Measurements from ENCODE around the gene PRSS36.
"Not testable (repeated sequence)": the region's sequence is repeated elsewhere in the genome, so short reads cannot be mapped to it uniquely, and the experiment has no call there.

PRSS36 gene

GRCh38 chr16:31141489-31142108 lies 8.3 kb downstream of the PRSS36 start:
- no peak for DNase-seq

GRCh38 chr16:31141071-31141469 lies 8.8 kb downstream of the PRSS36 start:
- not testable (repeated sequence) for DNase-seq

GRCh38 chr16:31138621-31139578 lies 11.0 kb downstream of the PRSS36 start:
- DNase-seq, result no peak

GRCh38 chr16:31136822-31137499 lies 12.9 kb downstream of the PRSS36 start:
- DNase-seq, result not testable (repeated sequence)

GRCh38 chr16:31136287-31136662 lies 13.6 kb downstream of the PRSS36 start:
- DNase-seq, result no peak

GRCh38 chr16:31135535-31136286 lies 14.2 kb downstream of the PRSS36 start, which contains the start of gene PRSS8:
Gene PRSS8, minus strand, starts transcription at chr16:31135727. Its CDS starts 229 bp downstream, at chr16:31135498.
- no peak for DNase-seq

- DNase-seq, result no peak
These were observed 15.0 kb downstream of the PRSS36 start for GRCh38 chr16:31134625-31135534.

GRCh38 chr16:31134091-31134571 lies 15.7 kb downstream of the PRSS36 start:
- no peak for DNase-seq

GRCh38 chr16:31133046-31133501 lies 16.8 kb downstream of the PRSS36 start:
- no peak for DNase-seq

- DNase-seq, result no peak
These were observed 17.4 kb downstream of the PRSS36 start for GRCh38 chr16:31132303-31132979.

GRCh38 chr16:31131841-31132271 lies 18.0 kb downstream of the PRSS36 start:
- no peak for DNase-seq

GRCh38 chr16:31131416-31131815 lies 18.4 kb downstream of the PRSS36 start:
- no peak for DNase-seq

GRCh38 chr16:31130899-31131298 lies 19.0 kb downstream of the PRSS36 start:
- no peak for DNase-seq

- DNase-seq, result no peak
These were observed 19.5 kb downstream of the PRSS36 start for GRCh38 chr16:31130336-31130891.

GRCh38 chr16:31129568-31130335 lies 20.1 kb downstream of the PRSS36 start:
- DNase-seq, result no peak

- no peak for DNase-seq
These were observed 20.9 kb downstream of the PRSS36 start for GRCh38 chr16:31128711-31129567.

- no peak for DNase-seq
These were observed 22.7 kb downstream of the PRSS36 start for GRCh38 chr16:31127182-31127581.

GRCh38 chr16:31125844-31126243 lies 24.0 kb downstream of the PRSS36 start:
- no peak for DNase-seq

GRCh38 chr16:31120129-31120528 lies 29.7 kb downstream of the PRSS36 start:
- DNase-seq, result no peak
